HG02763 (cell line): ENCODE data around the gene EFCAB11.

Source experiments
- ATAC-seq: cut with Tn5 transposase; IDR thresholded peaks from one replicate; pipeline ENCODE4 v1.9.1; 2021; ENCODE audit warnings: mild to moderate bottlenecking, moderate library complexity; ENCODE audit not compliant: unreplicated experiment

EFCAB11 gene, protein sequence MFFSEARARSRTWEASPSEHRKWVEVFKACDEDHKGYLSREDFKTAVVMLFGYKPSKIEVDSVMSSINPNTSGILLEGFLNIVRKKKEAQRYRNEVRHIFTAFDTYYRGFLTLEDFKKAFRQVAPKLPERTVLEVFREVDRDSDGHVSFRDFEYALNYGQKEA

GRCh38 chr14:89954070-89955021, at the start of gene EFCAB11:
EFCAB11 (minus strand) TSS chr14:89954730; CDS start chr14:89954660, 70 bp downstream.
- peak; percentile 84 for ATAC-seq

DNA sequence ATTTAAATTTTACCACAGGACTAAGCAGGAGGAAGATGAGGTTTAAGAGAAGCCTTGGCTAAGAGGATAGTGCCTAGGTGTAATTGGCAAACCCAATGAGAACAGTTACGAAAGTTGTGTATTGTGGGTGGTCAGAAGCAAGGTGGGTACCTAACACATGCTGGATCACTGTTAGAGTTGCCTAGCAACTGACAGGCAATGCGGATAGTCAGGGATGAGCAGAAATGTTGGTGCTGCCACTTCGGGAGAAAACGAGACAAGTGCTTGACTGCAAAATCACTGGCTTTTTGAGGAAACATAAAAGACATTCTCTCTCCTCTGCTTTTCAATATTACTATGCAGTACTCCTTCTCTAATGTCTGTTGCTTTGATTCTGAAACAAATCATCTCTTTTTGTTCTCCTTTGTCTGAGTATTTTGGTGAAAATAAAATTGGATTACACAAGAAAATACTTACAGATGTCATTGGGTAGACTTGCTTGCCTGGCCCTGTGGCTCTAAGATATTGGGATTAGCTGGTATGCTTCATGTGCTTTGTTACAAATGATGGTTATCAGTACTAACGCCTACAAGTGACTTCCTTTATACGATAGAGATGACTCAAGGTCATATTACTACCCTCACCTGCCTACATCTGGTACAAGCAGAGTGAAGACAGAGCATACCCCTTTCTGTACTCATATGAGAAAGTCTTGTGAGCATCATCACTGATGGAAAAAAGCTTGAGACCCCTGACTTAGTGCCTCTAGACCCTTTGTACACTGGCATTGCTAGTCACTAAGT, 49.2 kb upstream of the EFCAB11 start:
- ATAC-seq, result no peak

DNA sequence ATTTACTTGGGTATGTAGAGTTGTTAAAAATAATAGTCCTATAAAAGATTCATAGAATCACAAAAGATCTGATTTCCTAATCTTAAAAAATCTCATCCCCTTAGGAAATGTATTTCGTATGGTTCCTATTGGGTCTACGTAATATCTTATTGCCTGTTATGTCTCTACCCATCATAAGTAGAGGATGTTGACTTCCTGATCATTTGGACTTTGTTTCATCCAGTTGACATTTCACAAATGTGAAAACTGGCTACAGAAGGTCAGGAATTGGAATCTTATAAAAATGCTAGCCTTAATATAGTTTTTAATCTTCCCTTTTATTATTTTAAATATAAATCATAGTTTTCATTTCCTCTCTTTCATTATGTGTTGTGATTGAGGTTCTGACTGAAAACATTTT, 46.4 kb upstream of the EFCAB11 start:
- ATAC-seq, result no peak

- ATAC-seq, result no peak
Observed at GRCh38 chr14:89996963-89997362, 42.4 kb upstream of the EFCAB11 start.

DNA sequence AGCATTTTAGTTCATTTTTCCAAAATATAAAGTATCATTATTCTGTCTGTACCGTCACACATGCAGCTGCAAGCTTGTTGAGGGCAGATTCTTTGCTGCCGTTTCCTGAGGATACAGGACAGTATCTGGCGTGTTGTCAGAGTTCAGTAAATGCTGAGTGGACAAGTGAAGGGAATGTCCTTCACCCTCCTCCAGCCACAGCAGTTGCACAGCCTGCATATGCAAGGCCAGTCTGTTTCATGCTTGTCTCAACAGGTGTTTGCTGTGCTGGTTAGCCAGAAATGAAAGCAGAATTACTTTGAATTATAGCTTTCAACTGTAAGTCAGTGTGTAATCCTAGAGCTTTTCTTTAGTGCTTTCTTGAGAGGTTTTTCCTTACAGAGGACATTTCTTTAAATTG, 37.7 kb upstream of the EFCAB11 start:
- no peak for ATAC-seq

- no peak for ATAC-seq
Observed at GRCh38 chr14:89990623-89991275, 36.2 kb upstream of the EFCAB11 start.

DNA sequence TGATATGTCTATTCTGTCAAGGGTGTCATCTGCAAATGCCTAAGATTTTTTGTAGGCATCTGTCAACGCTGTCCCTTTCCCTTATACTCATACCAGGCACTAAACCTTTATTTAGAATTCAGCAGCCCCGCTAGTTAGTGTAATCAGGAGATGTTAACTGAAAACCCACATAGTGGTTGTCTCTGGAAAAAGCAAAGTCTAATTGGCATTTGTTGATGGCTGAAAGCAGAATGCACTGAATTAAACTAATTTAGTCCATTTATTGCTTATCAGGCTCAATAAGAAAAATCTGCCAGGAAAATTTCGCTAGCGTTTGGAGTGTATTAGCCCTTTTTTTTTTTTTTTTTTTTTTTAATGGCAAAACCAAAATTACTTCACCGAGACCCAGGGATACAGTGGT, 35.7 kb upstream of the EFCAB11 start:
- no peak for ATAC-seq

GRCh38 chr14:89988787-89989186, 34.3 kb upstream of the EFCAB11 start:
- no peak for ATAC-seq

- ATAC-seq, result no peak
Observed at GRCh38 chr14:89987161-89987475, 32.6 kb upstream of the EFCAB11 start.

GRCh38 chr14:89986462-89987160, 32.1 kb upstream of the EFCAB11 start:
- ATAC-seq, result no peak

DNA sequence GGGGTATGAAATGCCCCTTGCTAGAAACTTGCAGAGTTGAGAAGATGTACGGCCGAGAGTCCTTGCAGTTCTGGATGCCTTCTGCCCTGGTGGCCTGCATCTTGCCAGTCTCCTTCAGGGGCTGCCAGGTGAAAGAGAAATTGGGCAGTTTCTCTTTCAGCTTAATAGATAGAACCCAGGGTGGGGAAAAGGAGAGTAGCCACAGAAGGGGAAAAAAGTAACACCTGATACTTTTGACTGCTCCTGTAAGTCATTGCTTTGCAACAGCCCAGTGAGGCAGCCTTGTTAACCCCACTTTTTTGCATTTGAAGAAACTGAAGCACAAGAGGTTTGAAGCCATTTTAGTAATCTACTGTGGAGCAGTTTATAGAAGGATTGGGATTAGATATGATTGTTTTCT, 28.8 kb upstream of the EFCAB11 start:
- peak; percentile 44 for ATAC-seq

- no peak for ATAC-seq
Observed at GRCh38 chr14:89978656-89979055, 24.1 kb upstream of the EFCAB11 start.

DNA sequence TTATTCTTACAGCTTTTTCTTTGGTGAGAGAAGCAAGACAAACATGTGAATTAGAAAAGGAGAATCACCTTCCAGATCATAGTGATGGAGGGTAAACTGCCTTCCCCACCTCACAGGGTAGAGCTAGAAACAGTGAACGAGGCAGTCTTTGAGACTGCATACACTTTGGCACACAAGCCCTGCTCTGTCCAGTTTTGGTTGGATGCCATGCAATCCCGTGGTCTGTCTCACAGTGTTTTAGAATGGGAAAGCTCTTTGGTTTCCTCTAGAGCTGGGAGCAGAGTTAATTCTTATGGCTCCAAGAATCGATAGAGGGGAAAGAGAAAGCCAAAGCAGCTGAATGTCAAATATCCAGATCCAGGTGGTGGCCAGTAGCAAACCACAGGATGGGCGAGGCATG, 23.1 kb upstream of the EFCAB11 start:
- ATAC-seq, result no peak

DNA sequence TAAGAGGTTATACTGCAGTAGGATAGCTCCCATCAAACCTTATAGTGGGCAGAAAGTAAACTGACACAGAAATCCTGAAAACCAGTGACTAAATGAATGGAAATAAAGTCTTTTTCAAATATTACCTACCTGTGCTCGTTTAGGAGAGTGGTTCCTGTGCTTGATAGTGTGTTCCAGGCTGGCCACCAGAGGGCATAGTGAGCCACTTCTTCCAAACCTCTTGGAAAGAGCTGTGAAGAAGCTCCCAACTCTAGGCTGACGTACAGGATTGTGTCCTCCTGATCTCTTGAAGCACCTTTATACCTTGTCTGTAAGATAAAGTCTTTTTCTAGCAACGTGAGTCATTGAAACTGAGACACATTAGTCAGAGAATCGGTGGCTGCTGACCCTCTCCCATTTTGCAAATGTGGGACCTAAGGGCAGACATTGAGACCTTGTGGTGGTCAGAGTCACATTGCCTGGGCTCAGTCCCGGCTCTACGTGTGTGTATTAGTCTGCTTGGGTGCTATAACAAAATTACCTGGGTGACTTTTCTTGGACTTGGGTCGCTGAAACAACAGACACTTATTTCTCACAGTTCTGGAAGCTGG, 18.8 kb upstream of the EFCAB11 start:
- no peak for ATAC-seq

- no peak for ATAC-seq
Observed at GRCh38 chr14:89965839-89966238, 11.3 kb upstream of the EFCAB11 start.

GRCh38 chr14:89963288-89963978, 8.9 kb upstream of the EFCAB11 start:
- no peak for ATAC-seq

GRCh38 chr14:89960914-89961313, 6.4 kb upstream of the EFCAB11 start:
- no peak for ATAC-seq

- ATAC-seq, result no peak
Observed at GRCh38 chr14:89959853-89960445, 5.4 kb upstream of the EFCAB11 start.

GRCh38 chr14:89958966-89959365, 4.4 kb upstream of the EFCAB11 start:
- no peak for ATAC-seq
